GM20000 (cell line): ENCODE data around the gene TRIM2.

ENCODE experiments used
- DNase-seq: peaks from one replicate; pipeline ENCODE4 v3.0.0; 2012; ENCODE audit warnings: low spot score
- TF ChIP-seq, protein P1 (sequence below): IDR thresholded peaks from 2 replicates; pipeline ENCODE4 v1.5.1; 2012; ENCODE audit warnings: mild to moderate bottlenecking, control low read depth; ENCODE audit errors: extremely low read depth, missing control alignments

TRIM2 gene

GRCh38 chr4:153223427-153223801 lies 19.2 kb downstream of the TRIM2 start:
- no peak for DNase-seq
- TF ChIP-seq, protein P1, sequence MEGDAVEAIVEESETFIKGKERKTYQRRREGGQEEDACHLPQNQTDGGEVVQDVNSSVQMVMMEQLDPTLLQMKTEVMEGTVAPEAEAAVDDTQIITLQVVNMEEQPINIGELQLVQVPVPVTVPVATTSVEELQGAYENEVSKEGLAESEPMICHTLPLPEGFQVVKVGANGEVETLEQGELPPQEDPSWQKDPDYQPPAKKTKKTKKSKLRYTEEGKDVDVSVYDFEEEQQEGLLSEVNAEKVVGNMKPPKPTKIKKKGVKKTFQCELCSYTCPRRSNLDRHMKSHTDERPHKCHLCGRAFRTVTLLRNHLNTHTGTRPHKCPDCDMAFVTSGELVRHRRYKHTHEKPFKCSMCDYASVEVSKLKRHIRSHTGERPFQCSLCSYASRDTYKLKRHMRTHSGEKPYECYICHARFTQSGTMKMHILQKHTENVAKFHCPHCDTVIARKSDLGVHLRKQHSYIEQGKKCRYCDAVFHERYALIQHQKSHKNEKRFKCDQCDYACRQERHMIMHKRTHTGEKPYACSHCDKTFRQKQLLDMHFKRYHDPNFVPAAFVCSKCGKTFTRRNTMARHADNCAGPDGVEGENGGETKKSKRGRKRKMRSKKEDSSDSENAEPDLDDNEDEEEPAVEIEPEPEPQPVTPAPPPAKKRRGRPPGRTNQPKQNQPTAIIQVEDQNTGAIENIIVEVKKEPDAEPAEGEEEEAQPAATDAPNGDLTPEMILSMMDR, result no peak

DNA sequence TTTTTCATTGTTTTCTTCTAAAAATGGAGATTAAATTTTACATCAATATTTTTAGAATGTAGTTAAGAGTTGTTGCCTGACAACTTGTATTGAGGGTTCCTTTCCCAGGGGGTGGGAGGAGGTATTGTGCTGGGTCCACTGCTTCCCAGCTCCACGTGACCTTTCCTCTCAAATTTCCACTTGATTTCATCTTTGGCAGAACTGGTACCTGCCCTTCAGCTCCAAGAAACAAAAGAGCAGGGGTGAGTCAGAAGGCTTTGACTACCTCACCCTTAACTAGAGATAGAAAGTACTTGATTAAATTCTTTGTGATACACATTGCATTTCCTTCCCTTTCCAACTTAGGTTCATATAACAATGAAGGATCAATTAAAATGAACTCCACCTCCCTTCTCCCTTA lies 19.7 kb downstream of the TRIM2 start:
- DNase-seq, result no peak
- TF ChIP-seq, protein P1, result no peak

DNA sequence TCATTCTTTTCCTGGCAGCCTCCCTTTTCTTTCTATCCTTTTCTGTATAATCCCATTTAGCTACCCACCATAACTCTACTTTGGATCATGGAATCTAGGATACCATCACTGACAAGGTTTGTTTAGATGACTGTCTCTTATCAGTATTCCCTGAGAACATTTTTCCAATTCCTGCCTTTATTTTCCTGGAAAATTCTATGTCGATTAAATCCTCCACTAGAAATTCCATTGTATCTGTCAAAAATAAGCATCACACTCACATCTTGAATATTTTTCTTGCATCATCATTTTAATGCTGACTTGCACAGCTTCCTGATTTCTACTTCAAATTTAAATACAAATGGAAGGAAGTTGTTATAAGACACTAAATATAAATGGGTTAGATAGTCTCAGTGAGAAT lies 20.2 kb downstream of the TRIM2 start:
- TF ChIP-seq, protein P1, result no peak
- no peak for DNase-seq

GRCh38 chr4:153227469-153228075 lies 23.3 kb downstream of the TRIM2 start:
- TF ChIP-seq, protein P1, result no peak
- DNase-seq, result no peak

GRCh38 chr4:153228512-153229140 lies 24.4 kb downstream of the TRIM2 start:
- no peak for DNase-seq
- TF ChIP-seq, protein P1, result no peak

DNA sequence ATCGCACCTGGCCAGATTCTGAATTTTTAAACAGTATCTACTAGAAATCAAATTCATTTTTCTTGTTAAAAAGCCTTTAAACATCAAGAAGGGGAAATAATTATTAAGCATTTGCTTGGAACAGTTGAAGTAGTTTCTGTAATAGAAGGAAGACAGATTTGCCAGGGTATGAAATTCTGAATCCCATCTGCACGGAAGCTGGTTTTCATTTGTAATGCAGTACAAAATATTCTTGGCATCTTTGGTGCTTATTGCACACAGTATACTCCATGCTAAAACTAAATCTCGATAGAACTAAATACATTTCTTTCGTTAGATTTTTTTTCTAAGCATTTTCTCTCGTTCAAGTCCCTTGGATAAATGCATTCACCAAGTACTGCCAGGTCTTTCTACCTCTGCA lies 25.3 kb downstream of the TRIM2 start:
- TF ChIP-seq, protein P1, result no peak
- no peak for DNase-seq

GRCh38 chr4:153232768-153233167 lies 28.5 kb downstream of the TRIM2 start:
- TF ChIP-seq, protein P1, result no peak
- no peak for DNase-seq
